HG03280 (cell line): Measurements from ENCODE around the gene LRRC34.

Experiments
- ATAC-seq: cut with Tn5 transposase; IDR thresholded peaks from one replicate; pipeline ENCODE4 v1.9.1; 2021; ENCODE audit warnings: mild to moderate bottlenecking, moderate library complexity; ENCODE audit not compliant: unreplicated experiment

The LRRC34 gene, protein sequence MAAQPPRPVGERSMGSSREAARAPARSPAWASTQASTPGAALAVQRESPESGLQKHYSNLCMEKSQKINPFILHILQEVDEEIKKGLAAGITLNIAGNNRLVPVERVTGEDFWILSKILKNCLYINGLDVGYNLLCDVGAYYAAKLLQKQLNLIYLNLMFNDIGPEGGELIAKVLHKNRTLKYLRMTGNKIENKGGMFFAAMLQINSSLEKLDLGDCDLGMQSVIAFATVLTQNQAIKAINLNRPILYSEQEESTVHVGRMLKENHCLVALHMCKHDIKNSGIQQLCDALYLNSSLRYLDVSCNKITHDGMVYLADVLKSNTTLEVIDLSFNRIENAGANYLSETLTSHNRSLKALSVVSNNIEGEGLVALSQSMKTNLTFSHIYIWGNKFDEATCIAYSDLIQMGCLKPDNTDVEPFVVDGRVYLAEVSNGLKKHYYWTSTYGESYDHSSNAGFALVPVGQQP

DNA sequence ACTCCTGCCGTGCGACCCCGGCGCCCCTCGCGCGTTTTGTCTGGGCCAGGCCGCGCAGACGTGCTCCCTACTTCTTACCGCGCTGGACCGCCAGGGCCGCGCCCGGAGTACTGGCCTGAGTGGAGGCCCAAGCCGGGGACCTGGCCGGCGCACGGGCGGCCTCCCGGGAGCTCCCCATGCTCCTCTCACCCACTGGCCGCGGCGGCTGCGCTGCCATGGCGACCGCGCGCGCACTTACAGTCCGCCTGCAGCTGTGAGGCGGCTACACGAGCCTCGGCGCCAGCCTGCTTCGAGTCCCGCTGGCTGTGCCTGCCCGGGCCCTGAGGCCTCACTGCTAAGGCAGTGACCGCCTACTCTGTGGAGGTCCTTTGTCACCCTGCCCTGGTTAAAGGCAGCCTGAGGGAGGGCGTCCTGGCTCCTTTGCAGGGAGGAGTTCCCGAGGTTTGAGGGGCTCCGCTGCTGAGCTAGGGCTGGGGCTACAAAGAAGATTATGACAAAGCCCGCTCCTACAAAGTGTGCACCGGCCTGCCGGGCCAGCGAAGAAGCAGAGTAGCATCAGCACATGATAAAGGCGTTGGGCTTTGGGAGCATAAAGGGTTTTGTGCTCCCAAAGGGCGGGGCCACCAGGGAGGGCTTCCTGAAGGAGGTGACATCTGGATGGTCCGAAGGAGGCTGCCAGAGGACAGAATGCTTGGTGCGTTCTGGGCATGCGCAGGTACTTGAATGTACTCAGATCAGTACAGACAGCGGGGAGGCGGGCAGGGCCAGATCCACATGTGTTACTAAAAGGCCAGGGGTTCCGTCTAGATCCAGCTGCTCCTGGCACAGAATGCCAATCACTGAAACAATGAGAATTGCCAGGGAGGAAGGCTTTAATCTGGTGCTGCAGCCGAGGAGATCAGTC is at the start of gene LRRC34, which contains the start of gene LRRIQ4:
TSS of gene LRRC34 (minus strand) at position 573 of the 904 bp plus-strand sequence. CDS start at position 217, 356 bp downstream.
TSS of gene LRRIQ4 (plus strand) at position 539 of the 904 bp plus-strand sequence. CDS start 9,052 bp downstream, outside the sequence.
- peak; percentile 68 for ATAC-seq

DNA sequence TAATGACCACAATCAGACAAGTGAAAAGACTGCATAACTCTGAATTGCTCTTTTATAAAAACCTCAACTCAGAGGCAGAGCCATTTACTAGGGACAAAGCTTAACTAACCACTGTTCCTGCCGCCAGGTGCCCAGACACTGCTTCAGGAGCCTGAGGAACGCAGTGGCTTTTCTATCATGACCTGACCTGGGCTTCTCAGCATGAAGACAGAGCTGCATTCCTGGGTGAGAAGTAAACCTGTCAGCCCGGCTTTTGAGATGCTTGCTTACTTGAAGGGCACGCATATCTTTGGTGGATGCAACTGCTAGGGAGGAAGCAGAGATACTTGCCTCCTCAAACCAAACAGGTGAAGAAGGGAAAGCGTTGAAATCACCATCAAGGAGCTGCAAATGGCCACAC is 49.2 kb upstream of the LRRC34 start:
- no peak for ATAC-seq

DNA sequence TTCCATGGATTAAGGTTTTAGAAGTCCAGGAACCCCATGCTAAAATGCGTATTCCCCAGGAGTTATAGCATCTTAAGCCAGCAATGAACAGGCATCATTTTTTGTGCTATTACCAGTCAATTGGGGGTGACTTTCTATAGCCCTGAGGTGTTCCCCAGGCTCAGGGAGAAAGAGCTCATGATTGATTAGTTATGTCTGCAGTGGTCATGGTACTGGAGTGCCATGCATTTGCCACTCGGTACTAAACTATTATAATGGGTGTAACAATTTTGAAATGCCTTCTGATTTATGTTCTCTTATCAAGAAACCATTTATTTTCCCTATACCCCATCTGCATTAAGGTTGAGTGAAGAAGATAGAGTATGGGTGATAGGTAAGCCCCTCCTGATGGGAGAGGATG is 45.1 kb upstream of the LRRC34 start:
- no peak for ATAC-seq

DNA sequence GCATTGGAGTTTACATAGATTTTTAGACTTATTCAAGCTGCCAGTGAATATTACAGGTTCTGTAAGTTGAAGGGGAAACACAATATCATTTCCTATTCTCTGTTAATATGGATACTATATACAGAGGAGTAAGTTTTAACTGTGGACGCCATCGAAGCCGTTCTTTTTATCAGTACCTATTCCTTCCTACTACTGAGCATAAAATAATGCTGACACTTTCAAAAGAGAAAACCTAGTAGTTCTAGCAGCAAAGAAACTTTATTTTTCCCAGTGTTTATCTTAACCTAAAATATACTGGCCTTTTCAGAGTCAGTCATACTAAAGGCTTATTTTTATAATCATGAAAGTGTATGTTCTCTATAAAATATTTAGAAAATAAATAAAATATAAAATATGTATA is 42.8 kb upstream of the LRRC34 start:
- ATAC-seq: no peak

DNA sequence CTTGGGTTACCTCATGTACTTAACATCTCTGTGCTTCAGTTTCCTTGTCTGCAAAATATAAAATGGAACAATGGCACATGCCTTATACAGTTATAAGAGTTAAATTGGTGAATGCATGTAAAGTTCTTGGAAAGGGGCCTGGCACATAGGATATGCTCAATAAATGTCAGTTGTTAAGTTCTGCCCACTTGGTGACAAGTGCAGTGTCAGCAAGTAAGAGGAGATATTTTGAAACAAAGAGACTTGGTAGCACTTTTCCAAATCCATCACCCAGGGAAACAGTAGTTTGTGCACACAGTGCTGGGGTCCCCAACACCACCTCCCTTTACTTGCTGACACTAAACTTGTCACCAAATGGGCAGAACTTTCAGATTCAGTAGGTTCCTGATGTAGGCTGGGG is 37.9 kb upstream of the LRRC34 start:
- no peak for ATAC-seq

DNA sequence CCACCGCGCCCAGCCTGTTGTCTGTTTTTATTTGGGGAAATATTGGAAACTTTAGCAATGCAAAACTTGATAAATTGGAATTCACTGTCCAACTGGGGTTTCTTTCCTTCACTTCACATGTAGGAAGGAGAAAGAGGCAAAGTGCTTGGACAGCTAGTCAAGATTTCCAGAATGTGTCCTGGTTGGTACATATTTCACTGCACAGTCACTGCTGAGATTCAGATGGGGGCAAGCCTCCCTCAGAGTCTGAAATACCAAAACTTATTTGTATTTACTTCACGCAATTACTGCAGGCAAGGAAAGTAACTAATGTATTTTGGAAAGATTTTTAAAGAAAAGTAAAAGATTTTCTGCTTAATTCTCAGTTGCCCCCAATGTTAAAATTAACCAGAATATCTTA is 36.0 kb upstream of the LRRC34 start:
- no peak for ATAC-seq

DNA sequence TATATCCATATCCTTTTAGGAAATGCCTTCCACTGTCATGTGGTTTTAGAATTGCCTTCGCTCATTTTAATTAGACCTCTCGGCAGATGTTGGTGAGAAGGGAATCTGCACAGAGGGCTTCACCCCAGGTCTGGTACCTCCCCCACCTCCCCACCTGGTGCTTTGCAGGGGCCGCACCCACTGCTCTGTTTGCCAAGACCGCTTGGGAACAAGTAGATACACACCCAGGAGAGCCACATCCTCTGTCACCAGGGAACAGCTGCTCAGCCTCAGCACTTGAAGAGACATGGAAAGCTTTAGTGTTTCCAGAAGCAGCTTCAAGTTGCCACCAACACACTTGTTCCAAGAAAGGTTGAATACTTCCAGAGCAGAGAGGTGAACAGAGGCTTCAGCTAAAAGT is 35.2 kb upstream of the LRRC34 start:
- ATAC-seq: no peak

DNA sequence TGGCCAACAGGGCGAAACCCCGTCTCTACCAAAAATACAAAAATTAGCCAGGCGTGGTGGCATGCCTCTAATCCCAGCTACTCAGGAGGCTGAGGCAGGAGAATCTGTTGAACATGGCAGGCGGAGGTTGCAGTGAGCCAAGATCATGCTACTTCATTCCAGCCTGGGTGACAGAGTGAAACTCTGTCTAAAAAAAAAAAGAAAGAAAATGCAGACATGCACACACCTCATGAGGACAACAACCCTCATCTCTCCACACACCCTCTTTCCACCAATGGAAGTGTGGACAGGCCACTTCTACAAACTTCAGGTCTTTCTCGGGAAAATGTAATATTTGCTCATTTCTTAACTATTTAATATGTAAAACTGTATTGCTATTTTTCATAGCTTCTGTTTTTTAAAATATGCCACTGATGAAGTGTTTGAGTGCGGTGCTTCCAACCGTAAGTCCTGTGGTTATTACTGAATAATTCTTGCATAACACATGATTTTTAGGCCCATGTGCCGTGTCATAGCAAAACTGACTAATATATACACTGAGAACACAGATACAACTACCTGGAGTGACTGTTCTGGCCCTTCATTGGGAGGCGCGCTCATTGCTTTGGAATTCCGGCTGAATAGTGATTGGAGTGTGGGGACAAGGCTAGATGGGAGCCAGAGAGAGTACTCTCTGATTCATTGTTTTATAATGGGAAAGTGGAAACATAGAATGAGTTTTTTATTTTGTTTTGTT is 33.9 kb upstream of the LRRC34 start:
- ATAC-seq: peak; percentile 88

DNA sequence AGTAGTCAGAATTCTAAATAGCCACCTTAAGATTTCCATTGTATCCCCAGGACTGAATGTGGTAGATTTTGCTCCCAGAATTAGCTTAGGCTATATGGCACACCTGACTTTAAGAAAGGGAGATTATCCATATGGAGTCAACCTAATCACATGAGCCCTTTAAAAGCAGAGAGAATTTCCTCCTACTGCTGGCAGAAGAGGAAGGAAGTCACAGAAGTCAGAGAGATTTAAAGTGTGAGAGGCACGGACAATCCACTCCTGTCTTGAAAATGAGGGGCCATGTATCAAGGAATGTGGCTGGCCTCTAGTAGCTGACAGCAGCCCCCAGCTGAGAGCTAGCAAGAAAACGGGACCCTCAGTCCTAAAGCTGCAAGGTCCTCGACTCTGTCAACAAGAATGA is 30.3 kb upstream of the LRRC34 start:
- ATAC-seq: no peak

DNA sequence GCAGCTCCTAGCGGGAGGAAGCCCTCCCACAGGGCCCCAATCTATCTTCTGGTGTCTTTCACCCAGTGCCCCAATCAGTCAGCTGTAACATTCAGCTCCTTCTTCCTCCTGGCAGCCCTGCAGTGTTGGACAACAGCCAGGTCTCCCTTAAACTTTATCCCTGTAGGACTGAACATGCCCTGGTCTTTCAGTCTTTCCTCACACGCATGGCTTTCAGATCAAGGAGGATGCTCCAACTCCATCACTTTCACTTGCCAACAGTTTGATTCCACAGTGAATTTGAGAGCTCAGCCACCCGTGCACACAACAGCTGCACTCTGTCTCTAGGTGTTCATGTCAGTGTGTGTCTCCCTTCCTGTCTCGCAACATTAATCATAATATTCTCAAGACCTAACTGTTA is 28.5 kb upstream of the LRRC34 start:
- ATAC-seq: no peak

DNA sequence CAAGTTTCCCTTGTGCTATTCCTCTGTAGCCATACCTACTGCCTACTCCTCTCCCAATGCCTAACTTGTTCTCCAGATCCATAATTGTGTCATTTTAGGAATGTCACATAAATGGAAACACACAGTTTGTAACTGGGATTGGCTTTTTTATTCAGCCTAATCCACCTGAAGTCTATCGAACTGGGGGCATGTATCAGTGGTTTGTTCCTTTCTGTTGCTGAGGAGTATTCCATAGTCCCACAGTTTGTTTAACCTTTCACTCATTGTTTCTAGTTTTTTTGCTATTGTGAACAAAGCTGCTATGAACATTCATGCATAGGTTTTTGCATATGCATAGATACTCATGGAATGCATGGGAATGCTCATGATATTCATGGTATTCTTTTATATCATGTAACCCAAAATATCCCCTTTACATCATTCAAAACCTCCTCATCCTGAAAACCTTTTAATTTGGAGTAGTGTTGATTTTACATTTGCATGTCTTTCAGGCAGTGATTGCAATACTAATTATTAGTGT is 25.9 kb upstream of the LRRC34 start:
- ATAC-seq: no peak

DNA sequence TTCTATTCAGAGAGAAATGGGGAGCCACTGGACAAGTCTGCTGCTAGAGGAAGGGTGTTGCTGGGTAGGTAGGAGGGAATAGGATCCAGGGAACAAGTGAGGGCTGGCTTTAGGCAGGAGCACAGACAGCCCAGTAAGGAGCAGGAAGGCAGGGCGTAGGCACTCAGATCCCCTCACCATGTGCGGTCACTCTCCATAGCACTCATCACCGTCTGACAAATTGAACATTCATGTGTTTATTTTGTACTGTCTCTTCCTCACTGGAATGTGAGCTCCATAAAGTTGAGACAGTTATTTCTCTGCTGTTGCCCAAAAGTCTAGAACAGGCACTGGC is 24.2 kb upstream of the LRRC34 start:
- ATAC-seq: no peak

DNA sequence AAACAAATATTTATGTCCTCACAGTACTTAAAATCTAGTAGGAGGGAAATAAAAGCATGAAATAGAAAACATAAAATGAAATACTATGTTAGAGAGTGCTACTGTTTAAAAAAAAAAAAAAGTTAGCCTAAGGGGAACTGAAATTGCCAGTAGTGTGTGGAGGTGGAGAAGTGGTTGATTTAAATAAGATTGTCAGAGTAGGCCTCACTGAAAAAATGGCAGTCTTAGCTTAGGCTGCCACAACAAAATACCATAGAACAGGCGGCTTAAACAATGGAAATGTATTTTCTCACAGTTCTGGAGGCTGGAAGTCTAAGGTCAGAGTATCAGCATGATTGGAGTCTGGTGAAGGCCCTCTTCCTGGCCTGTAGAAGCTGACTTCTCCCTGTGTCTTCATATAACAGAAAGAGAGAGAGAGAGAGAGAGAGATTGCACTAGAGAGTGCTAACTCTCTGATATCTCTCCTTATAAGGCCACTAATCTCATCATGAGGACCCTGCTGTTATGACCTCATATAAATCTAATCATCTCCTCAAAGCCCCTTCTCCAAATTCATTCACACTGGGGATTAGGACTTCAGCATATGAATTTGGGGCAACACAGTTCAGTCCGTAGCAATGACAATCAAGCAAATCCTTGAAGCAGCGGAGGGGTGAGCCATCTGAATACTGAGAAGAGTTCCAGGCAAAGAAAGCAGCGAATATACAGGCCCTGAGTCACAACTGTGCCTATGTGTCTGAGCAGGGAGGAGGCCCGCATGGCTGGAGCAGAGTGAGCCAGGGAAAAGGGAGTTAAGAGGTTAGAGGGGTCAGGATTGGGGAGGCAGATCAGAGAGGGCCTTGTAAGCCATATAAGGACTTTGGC is 23.6 kb upstream of the LRRC34 start:
- ATAC-seq: peak; percentile 86

DNA sequence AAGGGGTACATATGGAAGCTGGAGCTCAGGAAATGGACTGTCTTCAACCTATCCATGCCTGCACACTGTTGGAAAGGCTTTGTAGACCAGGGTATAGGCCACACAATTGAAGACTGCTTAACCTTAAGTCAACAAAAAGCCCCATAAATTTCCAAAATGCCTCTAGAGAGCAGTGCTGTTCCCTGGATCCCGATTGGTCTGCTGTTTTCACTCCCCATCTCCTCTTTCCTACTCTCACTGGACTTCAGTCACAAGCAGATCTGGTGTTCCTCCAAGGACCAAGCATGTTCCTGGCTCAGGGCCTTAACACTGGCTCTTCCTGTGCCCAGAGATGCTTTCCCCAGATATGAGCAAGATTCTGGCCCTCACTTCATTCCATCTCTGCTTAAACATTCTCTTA is 22.8 kb upstream of the LRRC34 start:
- no peak for ATAC-seq

DNA sequence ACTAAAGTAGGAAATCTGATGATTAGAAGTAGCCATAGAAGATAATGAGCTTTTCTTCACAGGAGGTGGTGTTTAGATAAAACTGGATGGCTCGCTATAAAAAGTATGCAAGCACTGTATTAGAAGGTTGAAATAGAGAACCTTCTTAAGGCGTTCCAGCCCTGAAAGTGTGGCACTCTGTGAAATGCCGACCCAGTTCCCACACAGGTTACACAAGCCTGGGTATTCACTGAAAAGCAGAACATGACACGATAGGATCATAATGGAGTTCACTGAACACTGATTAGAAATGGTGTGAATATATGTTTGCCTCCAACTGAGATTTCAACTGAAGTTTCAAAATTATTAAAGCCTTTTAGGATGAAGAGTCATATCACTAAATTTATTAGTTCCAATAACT is 15.0 kb upstream of the LRRC34 start:
- ATAC-seq: no peak

DNA sequence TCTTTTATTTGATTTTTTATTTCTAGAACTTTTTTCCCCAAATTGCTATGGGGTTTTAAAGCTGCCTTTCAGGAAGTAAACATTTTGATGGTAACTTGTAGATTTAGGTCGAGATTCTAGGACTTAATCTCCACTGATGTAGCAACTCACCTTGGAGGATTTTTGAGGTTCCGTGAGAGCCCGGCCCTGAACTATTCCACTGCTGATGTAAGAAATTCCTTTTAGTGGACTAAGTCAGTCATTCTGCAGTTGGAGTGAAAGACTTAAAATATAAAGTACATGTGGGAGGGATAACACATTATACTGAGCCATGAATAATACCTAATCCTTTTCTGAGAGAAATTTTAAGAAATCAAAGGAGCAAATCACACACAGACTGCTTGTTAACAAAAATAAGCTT is 12.6 kb upstream of the LRRC34 start:
- no peak for ATAC-seq

DNA sequence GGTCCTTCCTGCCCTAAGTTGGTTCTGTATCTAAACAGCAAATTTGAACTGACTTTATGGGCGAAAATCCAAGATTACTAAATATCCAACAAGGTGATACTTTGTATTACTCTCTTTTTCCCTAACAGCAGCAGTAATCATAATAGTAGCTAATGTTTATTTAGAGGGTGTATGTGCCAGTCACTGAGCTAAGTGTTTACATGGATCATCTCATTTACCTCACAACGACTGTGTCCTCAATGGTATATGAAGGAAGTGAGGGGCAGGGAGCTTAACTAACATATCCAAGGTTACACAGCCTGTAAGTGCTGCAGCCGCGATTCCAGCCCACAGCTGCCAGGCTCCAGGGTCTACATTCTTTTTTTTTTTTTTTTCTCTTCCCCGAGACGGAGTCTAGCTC is 10.3 kb upstream of the LRRC34 start:
- ATAC-seq: no peak

DNA sequence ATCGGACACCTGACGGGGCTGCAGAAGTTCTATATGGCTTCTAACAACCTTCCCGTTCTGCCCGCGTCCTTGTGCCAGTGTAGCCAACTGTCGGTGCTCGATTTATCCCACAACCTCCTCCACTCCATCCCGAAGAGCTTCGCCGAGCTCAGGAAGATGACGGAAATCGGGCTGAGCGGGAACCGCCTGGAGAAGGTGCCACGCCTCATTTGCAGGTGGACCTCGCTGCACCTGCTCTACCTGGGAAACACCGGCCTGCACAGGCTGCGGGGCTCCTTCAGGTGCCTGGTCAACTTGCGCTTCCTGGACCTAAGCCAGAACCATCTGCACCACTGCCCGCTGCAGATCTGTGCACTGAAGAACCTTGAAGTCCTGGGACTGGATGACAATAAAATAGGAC is 9.8 kb upstream of the LRRC34 start:
- ATAC-seq: no peak

DNA sequence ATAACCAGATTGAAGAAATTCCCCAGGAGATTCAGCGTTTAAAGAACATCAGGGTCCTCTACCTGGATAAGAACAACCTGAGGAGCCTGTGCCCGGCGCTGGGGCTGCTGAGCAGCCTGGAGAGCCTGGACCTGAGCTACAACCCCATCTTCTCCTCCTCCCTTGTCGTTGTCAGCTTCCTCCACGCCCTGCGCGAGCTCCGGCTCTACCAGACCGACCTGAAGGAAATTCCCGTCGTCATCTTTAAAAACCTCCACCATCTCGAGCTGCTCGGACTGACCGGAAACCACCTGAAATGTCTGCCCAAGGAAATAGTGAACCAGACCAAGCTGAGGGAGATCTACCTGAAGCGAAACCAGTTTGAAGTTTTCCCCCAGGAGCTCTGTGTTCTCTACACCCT is 9.4 kb upstream of the LRRC34 start:
- ATAC-seq: no peak

DNA sequence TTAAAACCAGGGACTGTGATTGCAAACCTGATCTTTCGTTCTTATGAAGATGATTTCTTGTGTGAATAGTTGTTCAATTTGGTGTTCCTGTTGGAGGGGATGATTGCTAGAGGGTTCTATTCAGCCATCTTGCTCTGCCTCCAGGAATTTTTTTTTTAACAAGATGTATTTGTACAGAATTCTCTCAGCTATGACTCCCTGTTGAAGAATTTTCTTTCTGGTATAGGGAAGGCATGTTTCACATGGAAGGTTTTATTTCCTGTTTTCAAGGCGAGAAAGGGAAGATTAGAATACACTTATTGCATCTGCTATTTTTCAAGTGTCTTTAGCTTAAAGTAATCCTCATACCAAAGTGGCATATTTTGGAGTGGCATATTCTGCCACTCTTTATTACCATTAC is 5.6 kb upstream of the LRRC34 start:
- ATAC-seq: no peak
